Smooth muscle cell (in vitro differentiated cells): ENCODE data around the gene ATP7B. TPM values are rescaled to one million over a fixed set of nuclear protein-coding genes. Genes with fewer than 3 reads are reported as not detected.

Source experiments
- DNase-seq: peaks from one replicate; lab custom pipeline; 2025; ENCODE audit not compliant: unreplicated experiment; lab: John Stamatoyannopoulos, UW
- H2AFZ ChIP-seq: fragments of 200-600 bp; sonication (generic); 2 replicates; pipeline ENCODE4 v1.6.0; 2016; ENCODE audit warnings: antibody characterized with exemption, low read depth, mild to moderate bottlenecking
- H3F3A ChIP-seq: fragments of 200-600 bp; sonication (generic); 2 replicates; pipeline ENCODE4 v1.6.0; 2017; ENCODE audit warnings: antibody characterized with exemption, low read depth
- H3K27ac ChIP-seq: fragments of 200-600 bp; sonication (generic); 2 replicates; pipeline ENCODE4 v1.5.1; 2016; ENCODE audit warnings: low read depth, mild to moderate bottlenecking
- H3K27me3 ChIP-seq: fragments of 200-600 bp; sonication (generic); 2 replicates; pipeline ENCODE4 v1.6.1; 2016; ENCODE audit warnings: low read depth, mild to moderate bottlenecking
- H3K36me3 ChIP-seq: fragments of 200-600 bp; sonication (generic); 2 replicates; pipeline ENCODE4 v1.5.1; 2016; ENCODE audit warnings: low read depth
- H3K4me1 ChIP-seq: fragments of 200-600 bp; sonication (generic); 2 replicates; pipeline ENCODE4 v1.5.1; 2016; ENCODE audit warnings: low read depth
- H3K4me2 ChIP-seq: fragments of 200-600 bp; sonication (generic); 2 replicates; pipeline ENCODE4 v1.6.0; 2016; ENCODE audit warnings: mild to moderate bottlenecking
- H3K4me3 ChIP-seq: fragments of 200-600 bp; sonication (generic); 2 replicates; pipeline ENCODE4 v1.5.1; 2016; ENCODE audit warnings: mild to moderate bottlenecking
- H3K79me2 ChIP-seq: fragments of 200-600 bp; sonication (generic); 2 replicates; pipeline ENCODE4 v1.6.0; 2016; ENCODE audit warnings: low read depth, mild to moderate bottlenecking
- H3K9ac ChIP-seq: fragments of 200-600 bp; sonication (generic); 2 replicates; pipeline ENCODE4 v1.6.0; 2016; ENCODE audit warnings: low read depth
- H3K9me3 ChIP-seq: fragments of 200-600 bp; sonication (generic); replicated peaks from 2 replicates; pipeline ENCODE4 v1.5.1; 2016; ENCODE audit warnings: low read depth
- H4K20me1 ChIP-seq: fragments of 200-600 bp; sonication (generic); 2 replicates; pipeline ENCODE4 v1.6.0; 2016; ENCODE audit warnings: low read depth
- CTCF ChIP-seq: fragments of 200-600 bp; sonication (generic); IDR thresholded peaks from 2 replicates; pipeline ENCODE4 v1.5.1; 2017; ENCODE audit warnings: borderline replicate concordance, mild to moderate bottlenecking, antibody characterized with exemption; ENCODE audit not compliant: insufficient read depth, poor library complexity, severe bottlenecking
- WGBS: methylation state at CpG from one replicate; pipeline ENCODE4 v1.1.7; 2016; ENCODE audit warnings: low lambda C conversion rate; 5-methylcytosine and 5-hydroxymethylcytosine counted together
- polyA plus RNA-seq: library from polyadenylated mRNA; unstranded; fragments of >200 nt; fragmentation: Nextera tagmentation; extraction: Ambion mirVana; gene quantifications from 2 replicates; pipeline ENCODE4 v1.2.1, GENCODE V29; 2016
- total RNA-seq: library from RNA; depleted of rRNA; stranded (reverse); fragments of >200 nt; gene quantifications from 2 replicates; pipeline ENCODE4 v1.2.3, GENCODE V29; 2014

The ATP7B gene
- total and polyA plus RNA-seq, 2 experiments from 2014 or later = 10.0 to 23.5 TPM

GRCh38 chr13:51946163-51946669 is 65.0 kb downstream of the ATP7B start:
- no peaks in the 10 kb centered on the region for H3K4me1 ChIP-seq
- no peak for DNase-seq
- H3K27me3 ChIP-seq = no peaks in the 10 kb centered on the region
- no peak overlapping the region for H2AFZ ChIP-seq
- H3K36me3 ChIP-seq = no peaks in the 10 kb centered on the region
- no peaks in the 10 kb centered on the region for H3K9me3 ChIP-seq
- no peak overlapping the region for H3K4me3 ChIP-seq
- H3F3A ChIP-seq = no peaks in the 10 kb centered on the region
- TF ChIP-seq CTCF = no peak
- no peak overlapping the region for H3K4me2 ChIP-seq
- WGBS = 93% methylated on average over 15 of the region's 15 CpGs
- no peaks in the 10 kb centered on the region for H4K20me1 ChIP-seq
- no peak overlapping the region for H3K9ac ChIP-seq
- H3K79me2 ChIP-seq = no peaks in the 10 kb centered on the region
- no peak overlapping the region for H3K27ac ChIP-seq

GRCh38 chr13:51945149-51945548 is 66.1 kb downstream of the ATP7B start:
- H2AFZ ChIP-seq = no peak overlapping the region
- H3K36me3 ChIP-seq = no peaks in the 10 kb centered on the region
- H3K4me3 ChIP-seq = no peak overlapping the region
- DNase-seq = no peak
- no peaks in the 10 kb centered on the region for H3F3A ChIP-seq
- TF ChIP-seq CTCF = no peak
- H3K27ac ChIP-seq = no peak overlapping the region
- no peaks in the 10 kb centered on the region for H3K79me2 ChIP-seq
- no peaks in the 10 kb centered on the region for H3K9me3 ChIP-seq
- no peak overlapping the region for H3K4me2 ChIP-seq
- H4K20me1 ChIP-seq = no peaks in the 10 kb centered on the region
- H3K4me1 ChIP-seq = no peaks in the 10 kb centered on the region
- no peaks in the 10 kb centered on the region for H3K27me3 ChIP-seq
- no peak overlapping the region for H3K9ac ChIP-seq
- WGBS = 94% methylated on average over 12 of the region's 12 CpGs

GRCh38 chr13:51944428-51944827 is 66.8 kb downstream of the ATP7B start:
- no peaks in the 10 kb centered on the region for H3K36me3 ChIP-seq
- no peak for TF ChIP-seq CTCF
- WGBS = 98% methylated on average over 4 of the region's 4 CpGs

GRCh38 chr13:51943721-51944120 is 67.5 kb downstream of the ATP7B start:
- no peak for TF ChIP-seq CTCF
- Histone ChIP-seq H3K4me2 (no peak overlapping the region), H3K4me1 (no peaks in the 10 kb centered on the region), H3K9me3 (no peaks in the 10 kb centered on the region), H2AFZ (no peak overlapping the region), H3K79me2 (no peaks in the 10 kb centered on the region), H3K27me3 (no peaks in the 10 kb centered on the region), H3K27ac (no peak overlapping the region), H3K9ac (no peak overlapping the region), H3K36me3 (no peaks in the 10 kb centered on the region), H3K4me3 (no peak overlapping the region), H3F3A (no peaks in the 10 kb centered on the region), H4K20me1 (no peaks in the 10 kb centered on the region)
- 81% methylated on average over 8 of the region's 8 CpGs for WGBS
- no peak for DNase-seq

More at GRCh38 chr13:51944428-51944827, 66.8 kb downstream of the ATP7B start:
- H3F3A ChIP-seq = no peaks in the 10 kb centered on the region
- H3K9me3 ChIP-seq = no peaks in the 10 kb centered on the region
- DNase-seq = no peak
- H3K27ac ChIP-seq = no peak overlapping the region
- no peak overlapping the region for H2AFZ ChIP-seq
- H3K4me3 ChIP-seq = no peak overlapping the region
- H3K4me1 ChIP-seq = no peaks in the 10 kb centered on the region
- no peak overlapping the region for H3K9ac ChIP-seq
- no peak overlapping the region for H3K4me2 ChIP-seq
- H3K79me2 ChIP-seq = no peaks in the 10 kb centered on the region
- no peaks in the 10 kb centered on the region for H3K27me3 ChIP-seq
- no peaks in the 10 kb centered on the region for H4K20me1 ChIP-seq
